IPS-18c (cell line): ENCODE measurements around the gene BEST1.
A peak's percentile ranks its signal among the peaks of the same experiment; 100 is the strongest.

ENCODE experiments used
- H3K4me3 ChIP-seq: 2 replicates; pipeline ENCODE4 v1.7.0; 2013; ENCODE audit warnings: low read depth, mild to moderate bottlenecking, low read length, moderate library complexity; ENCODE audit not compliant: insufficient read depth
- H3K9me3 ChIP-seq: one replicate; pipeline ENCODE4 v1.6.1; 2013; ENCODE audit warnings: mild to moderate bottlenecking, low read length, moderate library complexity; ENCODE audit not compliant: control insufficient read depth, insufficient read depth

The BEST1 gene

GRCh38 chr11:61950035-61950547 lies at the start of gene BEST1:
BEST1 (plus strand) TSS chr11:61950351; CDS start chr11:61951807, 1,456 bp downstream.
- H3K4me3 ChIP-seq, result no peak within 1 kb of the TSS
- H3K9me3 ChIP-seq, result no peaks in the 10 kb centered on the region

- H3K9me3 ChIP-seq, result no peaks in the 10 kb centered on the region
- H3K4me3 ChIP-seq, result no peak overlapping the region
These were observed 48.8 kb upstream of the BEST1 start for GRCh38 chr11:61901397-61901796.

GRCh38 chr11:61902313-61902712 lies 47.8 kb upstream of the BEST1 start:
- Histone ChIP-seq H3K9me3 (no peaks in the 10 kb centered on the region), H3K4me3 (no peak overlapping the region)

- H3K4me3 ChIP-seq, result no peak overlapping the region
These were observed 46.3 kb upstream of the BEST1 start for GRCh38 chr11:61903845-61904244.

GRCh38 chr11:61904539-61905048 lies 45.6 kb upstream of the BEST1 start:
- peaks cover 2% of the 10 kb centered on the region for H3K9me3 ChIP-seq
- H3K4me3 ChIP-seq, result peak overlapping the region; percentile 36

More at GRCh38 chr11:61903845-61904244, 46.3 kb upstream of the BEST1 start:
- H3K9me3 ChIP-seq, result peaks cover 2% of the 10 kb centered on the region

GRCh38 chr11:61905067-61905696 lies 45.0 kb upstream of the BEST1 start:
- Histone ChIP-seq H3K4me3 (no peak overlapping the region), H3K9me3 (peaks cover 2% of the 10 kb centered on the region)

- Histone ChIP-seq H3K9me3 (peaks cover 2% of the 10 kb centered on the region), H3K4me3 (no peak overlapping the region)
These were observed 44.2 kb upstream of the BEST1 start for GRCh38 chr11:61905801-61906521.

GRCh38 chr11:61906522-61906909 lies 43.6 kb upstream of the BEST1 start:
- no peak overlapping the region for H3K4me3 ChIP-seq
- H3K9me3 ChIP-seq, result peaks cover 2% of the 10 kb centered on the region

- H3K9me3 ChIP-seq, result peaks cover 2% of the 10 kb centered on the region
- H3K4me3 ChIP-seq, result no peak overlapping the region
These were observed 42.9 kb upstream of the BEST1 start for GRCh38 chr11:61907282-61907681.

GRCh38 chr11:61907871-61908729 lies 42.1 kb upstream of the BEST1 start:
- Histone ChIP-seq H3K4me3 (no peak overlapping the region), H3K9me3 (peaks cover 2% of the 10 kb centered on the region)

- peaks cover 2% of the 10 kb centered on the region for H3K9me3 ChIP-seq
- H3K4me3 ChIP-seq, result no peak overlapping the region
These were observed 41.3 kb upstream of the BEST1 start for GRCh38 chr11:61908730-61909316.

- peaks cover 2% of the 10 kb centered on the region for H3K9me3 ChIP-seq
- no peak overlapping the region for H3K4me3 ChIP-seq
These were observed 39.7 kb upstream of the BEST1 start for GRCh38 chr11:61910187-61911127.

GRCh38 chr11:61911128-61911700 lies 38.9 kb upstream of the BEST1 start:
- peaks cover 2% of the 10 kb centered on the region for H3K9me3 ChIP-seq
- H3K4me3 ChIP-seq, result no peak overlapping the region

- peaks cover 2% of the 10 kb centered on the region for H3K9me3 ChIP-seq
- H3K4me3 ChIP-seq, result no peak overlapping the region
These were observed 38.2 kb upstream of the BEST1 start for GRCh38 chr11:61911701-61912529.

- Histone ChIP-seq H3K4me3 (no peak overlapping the region), H3K9me3 (peaks cover 2% of the 10 kb centered on the region)
These were observed 37.6 kb upstream of the BEST1 start for GRCh38 chr11:61912530-61912898.
